Cardiac fibroblast (primary cell): Measurements from ENCODE around the gene ZSCAN5B.
"Not testable (repeated sequence)": the region's sequence is repeated elsewhere in the genome, so short reads cannot be mapped to it uniquely, and the experiment has no call there.

Source experiments
- DNase-seq, 2 donors: peaks; one replicate each; pipeline versions ENCODE4 v3.0.0 to v3.0.0-alpha.2; 2010; ENCODE audit warnings: low read depth in 2 of 2
- H3K4me3 ChIP-seq, 2 donors: replicated peaks in 1 of 2; 1 replicate in 1 of 2; 2 replicates in 1 of 2; pipeline ENCODE4 v1.5.1; 2011; ENCODE audit warnings: low read depth in 2 of 2, low read length in 2 of 2, mild to moderate bottlenecking in 2 of 2, moderate library complexity in 1 of 2
- TF ChIP-seq, protein P1 (sequence below): IDR thresholded peaks from one replicate; pipeline ENCODE4 v1.5.1; 2011; ENCODE audit warnings: low read depth, mild to moderate bottlenecking, low read length, inconsistent platforms

ZSCAN5B gene

DNA sequence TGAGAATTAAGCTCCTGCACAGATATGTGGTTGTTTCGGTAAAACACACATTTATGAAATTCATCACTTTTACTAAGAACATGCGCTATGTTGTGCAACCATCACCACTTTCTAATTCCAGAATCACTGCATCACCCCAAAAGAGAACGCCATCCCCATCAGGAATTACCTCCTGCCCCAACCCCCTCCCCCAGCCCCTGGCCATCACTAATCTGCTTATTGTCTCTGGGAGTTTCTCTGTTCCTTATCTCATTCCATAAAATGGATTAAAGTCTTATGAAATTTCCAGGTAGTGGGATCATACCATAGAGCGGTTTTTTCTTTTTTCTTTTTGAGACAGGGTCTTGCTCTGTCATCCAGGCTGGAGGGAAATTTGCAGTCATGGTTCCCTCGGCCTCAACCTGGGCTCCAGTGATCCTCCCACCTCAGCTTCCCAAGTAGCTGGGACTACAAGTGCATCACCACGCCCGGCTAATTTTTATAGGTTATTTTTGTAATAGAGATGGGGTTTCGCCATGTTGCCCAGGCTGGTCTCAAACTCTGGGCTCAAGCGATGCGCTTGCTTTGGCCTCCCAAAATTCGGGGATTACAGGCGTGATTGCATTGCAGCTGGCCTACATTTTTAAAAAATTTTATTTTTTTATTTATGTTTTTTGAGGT lies 3.5 kb downstream of the ZSCAN5B start:
- TF ChIP-seq, protein P1, sequence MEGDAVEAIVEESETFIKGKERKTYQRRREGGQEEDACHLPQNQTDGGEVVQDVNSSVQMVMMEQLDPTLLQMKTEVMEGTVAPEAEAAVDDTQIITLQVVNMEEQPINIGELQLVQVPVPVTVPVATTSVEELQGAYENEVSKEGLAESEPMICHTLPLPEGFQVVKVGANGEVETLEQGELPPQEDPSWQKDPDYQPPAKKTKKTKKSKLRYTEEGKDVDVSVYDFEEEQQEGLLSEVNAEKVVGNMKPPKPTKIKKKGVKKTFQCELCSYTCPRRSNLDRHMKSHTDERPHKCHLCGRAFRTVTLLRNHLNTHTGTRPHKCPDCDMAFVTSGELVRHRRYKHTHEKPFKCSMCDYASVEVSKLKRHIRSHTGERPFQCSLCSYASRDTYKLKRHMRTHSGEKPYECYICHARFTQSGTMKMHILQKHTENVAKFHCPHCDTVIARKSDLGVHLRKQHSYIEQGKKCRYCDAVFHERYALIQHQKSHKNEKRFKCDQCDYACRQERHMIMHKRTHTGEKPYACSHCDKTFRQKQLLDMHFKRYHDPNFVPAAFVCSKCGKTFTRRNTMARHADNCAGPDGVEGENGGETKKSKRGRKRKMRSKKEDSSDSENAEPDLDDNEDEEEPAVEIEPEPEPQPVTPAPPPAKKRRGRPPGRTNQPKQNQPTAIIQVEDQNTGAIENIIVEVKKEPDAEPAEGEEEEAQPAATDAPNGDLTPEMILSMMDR: no peak
- no peak for DNase-seq
- H3K4me3 ChIP-seq: no peak overlapping the region

DNA sequence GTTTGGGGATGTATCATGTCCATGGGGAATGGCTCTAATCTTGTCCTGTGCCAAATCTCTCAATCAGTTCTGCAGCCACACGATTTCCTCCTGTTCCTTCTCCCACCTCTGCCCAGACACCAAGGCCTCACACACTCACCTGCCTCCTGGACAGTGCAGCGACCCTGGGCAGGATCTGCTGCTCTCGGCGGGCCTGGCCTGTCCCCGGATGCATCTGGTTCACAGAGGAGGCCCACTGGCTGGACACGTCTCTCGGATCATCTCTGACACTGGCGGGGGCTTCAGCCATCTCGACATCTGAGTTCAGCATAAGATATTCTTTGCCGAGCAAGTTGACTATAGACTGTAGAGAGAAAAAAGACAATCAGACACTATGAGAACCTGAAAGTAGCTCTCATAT lies 5.9 kb downstream of the ZSCAN5B start:
- TF ChIP-seq, protein P1: no peak
- no peak for DNase-seq
- H3K4me3 ChIP-seq: no peak overlapping the region

DNA sequence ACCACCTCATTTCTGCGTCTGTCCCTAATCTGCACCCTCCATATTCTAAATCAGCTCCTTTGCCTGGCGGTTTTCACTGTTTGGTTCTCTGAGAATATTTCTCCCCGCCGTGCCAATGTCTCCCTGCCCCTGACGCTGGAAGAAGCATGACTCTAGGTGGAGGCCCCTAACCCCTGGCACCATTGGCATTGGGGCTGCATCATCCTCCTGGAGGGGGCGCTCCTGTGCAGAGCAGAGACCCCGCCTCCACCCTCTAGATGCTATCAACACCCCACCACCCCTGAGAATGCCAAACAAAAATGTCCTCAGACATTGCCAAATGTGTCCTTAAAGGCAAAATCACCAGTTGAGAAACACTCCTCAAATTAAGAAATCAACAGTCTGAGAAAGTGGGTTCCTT lies 6.5 kb downstream of the ZSCAN5B start:
- TF ChIP-seq, protein P1: no peak
- no peak overlapping the region for H3K4me3 ChIP-seq
- DNase-seq: no peak

DNA sequence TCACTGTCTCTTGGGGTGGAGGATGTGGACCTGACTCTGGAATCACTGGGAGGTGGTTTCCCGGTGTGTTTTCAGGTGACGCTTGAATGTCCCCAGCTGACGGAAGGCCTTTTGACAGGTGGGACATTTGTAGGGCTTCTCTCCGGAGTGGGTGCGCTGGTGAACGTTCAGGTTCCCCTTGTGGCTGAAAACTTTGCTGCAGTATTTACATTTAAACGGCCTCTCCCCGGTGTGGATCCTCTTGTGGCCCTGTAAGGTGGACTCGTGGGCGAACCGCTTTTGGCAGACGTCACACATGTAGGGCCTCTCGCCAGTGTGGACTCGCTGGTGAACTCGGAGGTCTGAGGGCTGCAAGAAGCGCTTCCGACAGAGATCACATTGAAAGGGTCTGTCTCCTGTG lies 7.8 kb downstream of the ZSCAN5B start:
- H3K4me3 ChIP-seq: no peak overlapping the region
- TF ChIP-seq, protein P1: no peak
- DNase-seq: no peak

DNA sequence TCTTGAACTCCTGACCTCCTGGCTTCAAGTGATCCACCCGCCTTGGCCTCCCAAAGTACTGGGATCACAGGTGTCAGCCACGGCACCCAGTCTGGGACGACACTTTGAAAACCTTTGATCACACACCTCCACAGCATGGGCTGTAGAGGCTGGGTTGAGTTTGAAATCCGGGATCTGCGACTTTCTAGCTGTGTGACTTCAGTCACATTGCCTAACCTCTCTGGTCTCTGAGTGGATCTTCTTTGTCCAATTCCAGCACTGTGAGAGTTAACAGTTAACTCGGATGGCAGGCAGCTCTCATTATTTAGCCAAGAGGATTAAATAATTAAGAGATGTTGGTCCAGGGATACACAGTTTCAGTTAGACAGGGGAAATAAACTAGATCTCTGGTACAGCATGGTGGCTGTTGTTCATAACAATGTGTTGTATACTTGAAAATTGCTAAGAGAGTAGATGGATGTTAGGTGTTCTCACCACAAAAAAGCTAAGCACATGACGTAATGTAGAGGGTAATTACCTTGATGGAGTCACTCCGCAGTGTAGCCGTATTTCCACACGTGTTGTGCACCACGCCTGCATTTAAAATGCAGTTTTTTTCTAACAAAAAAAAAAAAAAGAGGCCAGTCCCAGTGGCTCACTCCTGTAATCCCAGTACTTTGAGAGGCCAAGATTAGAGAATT lies 19.9 kb downstream of the ZSCAN5B start:
- TF ChIP-seq, protein P1: no peak
- no peak overlapping the region for H3K4me3 ChIP-seq

DNA sequence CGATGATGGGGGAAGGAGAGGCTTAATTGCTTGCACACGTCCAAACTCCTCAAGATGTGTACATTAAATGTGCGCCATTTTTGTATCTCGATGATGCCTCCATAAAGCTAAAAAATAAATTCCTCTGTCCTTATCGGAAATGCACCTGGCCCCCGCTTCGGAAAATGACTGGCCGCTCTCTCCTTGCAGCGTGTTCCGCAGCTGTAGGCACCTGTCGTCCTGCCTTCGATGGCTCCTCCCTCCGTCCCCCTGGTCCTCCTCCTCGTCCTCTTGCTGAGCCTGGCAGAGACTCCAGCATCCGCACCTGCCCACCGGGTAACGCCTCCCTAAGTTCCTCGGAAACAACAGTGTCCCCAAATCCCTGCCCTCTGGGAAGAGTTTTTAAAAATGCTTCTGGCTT lies 20.7 kb downstream of the ZSCAN5B start:
- no peak for DNase-seq
- TF ChIP-seq, protein P1: no peak
- H3K4me3 ChIP-seq: no peak overlapping the region

More for the DNA sequence above, 19.9 kb downstream of the ZSCAN5B start:
- no peak for DNase-seq

DNA sequence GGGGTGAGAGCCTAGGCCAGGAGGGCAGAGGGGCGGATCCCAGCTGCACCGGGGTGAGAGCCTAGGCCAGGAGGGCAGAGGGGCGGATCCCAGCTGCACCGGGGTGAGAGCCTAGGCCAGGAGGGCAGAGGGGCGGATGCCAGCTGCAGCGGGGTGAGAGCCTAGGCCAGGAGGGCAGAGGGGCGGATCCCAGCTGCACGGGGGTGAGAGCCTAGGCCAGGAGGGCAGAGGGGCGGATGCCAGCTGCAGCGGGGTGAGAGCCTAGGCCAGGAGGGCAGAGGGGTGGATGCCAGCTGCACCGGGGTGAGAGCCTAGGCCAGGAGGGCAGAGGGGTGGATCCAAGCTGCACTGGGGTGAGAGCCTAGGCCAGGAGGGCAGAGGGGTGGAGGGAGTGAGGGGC lies 21.3 kb downstream of the ZSCAN5B start:
- not testable (repeated sequence) for H3K4me3 ChIP-seq, DNase-seq

DNA sequence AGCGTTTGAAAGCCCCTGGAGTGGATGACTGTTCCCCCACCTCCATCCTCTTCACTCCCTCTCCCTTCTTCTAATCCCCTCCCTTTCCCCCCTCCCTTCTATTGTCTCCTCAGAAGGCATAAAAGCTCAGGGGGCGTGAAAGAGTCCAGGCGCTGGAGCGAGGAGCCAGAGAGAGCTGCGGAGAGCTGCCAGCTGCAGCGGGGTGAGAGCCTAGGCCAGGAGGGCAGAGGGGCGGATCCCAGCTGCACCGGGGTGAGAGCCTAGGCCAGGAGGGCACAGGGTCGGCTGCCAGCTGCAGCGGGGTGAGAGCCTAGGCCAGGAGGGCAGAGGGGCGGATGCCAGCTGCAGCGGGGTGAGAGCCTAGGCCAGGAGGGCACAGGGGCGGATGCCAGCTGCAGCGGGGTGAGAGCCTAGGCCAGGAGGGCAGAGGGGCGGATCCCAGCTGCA lies 21.7 kb downstream of the ZSCAN5B start, which contains the start of gene GALP:
Gene GALP, plus strand, starts transcription at position 148 of the 447 bp plus-strand sequence. CDS start 1,101 bp downstream, outside the sequence.
- not testable (repeated sequence) for H3K4me3 ChIP-seq, DNase-seq
